HG03064 (cell line): ENCODE results near the gene SLC37A1.

Experiments used
- ATAC-seq: cut with Tn5 transposase; IDR thresholded peaks from one replicate; pipeline ENCODE4 v1.9.1; 2021; ENCODE audit warnings: low read depth; ENCODE audit not compliant: unreplicated experiment

Gene SLC37A1

GRCh38 chr21:42540396-42540795 is 26.7 kb downstream of the SLC37A1 start:
- no peak for ATAC-seq

GRCh38 chr21:42541174-42541573 is 27.5 kb downstream of the SLC37A1 start:
- no peak for ATAC-seq

DNA sequence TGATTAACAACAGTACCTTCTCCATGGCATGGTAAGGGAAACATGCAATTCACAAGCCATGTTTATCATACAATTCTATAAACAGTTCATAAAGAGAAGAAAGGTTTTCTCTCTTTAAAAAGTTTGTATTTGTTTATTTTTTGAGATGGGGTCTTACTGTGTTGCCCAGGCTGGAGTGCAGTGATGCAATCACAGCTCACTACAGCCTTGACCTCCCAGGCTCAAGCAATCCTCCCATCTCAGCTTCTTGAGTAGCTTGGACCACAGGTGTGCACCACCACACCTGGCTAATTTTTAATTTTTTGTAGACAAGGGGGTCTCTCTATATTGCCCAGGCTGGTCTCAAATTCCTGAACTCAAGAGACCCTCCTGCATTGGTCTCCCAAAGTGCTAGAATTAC is 28.0 kb downstream of the SLC37A1 start:
- ATAC-seq: no peak

DNA sequence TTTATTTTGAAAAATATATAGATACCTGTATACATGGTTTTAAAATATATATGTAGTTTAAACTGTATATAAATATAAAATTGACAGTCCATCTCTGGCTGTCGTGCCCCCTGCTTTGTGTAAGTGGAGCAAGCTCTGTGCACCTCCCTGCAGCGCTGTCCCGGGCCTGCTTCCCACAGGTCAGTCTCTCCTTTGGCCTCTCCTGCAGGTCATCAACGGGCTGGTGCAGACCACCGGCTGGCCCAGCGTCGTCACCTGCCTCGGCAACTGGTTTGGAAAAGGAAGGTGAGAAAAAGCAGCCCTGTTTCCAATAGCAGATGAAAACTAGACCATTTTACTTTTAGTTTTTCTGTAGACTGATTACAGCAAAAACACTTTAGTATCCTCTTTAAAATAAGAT is 28.5 kb downstream of the SLC37A1 start:
- no peak for ATAC-seq

GRCh38 chr21:42542596-42542995 is 28.9 kb downstream of the SLC37A1 start:
- ATAC-seq: no peak

GRCh38 chr21:42543106-42543847 is 29.6 kb downstream of the SLC37A1 start:
- ATAC-seq: no peak

DNA sequence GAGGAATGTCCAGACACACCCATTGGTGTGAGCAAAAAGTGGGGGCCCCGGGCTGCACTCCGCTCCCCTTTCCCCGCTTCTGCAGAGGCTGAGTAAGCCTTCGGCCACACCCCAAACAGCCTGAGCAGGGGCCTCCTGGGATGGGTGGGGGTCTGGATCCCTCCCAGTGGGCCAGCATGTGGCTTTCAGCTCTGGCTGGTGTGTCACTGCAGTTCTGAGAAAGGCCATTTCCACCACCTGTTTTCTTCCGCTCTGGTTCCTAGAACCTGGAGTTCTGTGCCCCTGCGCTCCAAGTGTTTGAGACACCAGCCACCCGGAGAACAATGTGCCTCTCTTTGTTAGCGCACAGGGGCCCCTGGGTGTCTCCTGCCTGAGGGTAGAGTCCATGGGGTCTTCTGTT is 30.9 kb downstream of the SLC37A1 start:
- no peak for ATAC-seq

DNA sequence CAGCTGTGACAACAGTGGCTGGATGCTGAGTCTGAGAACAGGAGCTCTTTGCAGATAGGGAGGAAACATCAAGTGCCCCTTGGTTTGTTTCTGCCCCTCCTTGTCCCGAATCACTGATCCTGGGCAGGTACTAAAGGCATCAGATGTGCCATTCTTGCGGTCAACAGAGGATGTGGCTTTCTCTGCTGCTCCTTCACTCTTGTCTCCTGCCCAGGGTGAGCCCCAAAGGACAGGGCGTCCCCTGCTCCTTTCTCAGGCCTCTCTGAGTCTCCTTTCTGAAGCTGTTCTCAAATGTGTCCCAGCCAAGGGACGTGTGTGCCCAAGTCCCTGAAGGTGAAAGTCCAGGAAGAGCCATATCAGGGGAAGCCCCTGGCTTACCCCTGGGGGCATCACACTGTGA is 31.7 kb downstream of the SLC37A1 start:
- ATAC-seq: no peak

DNA sequence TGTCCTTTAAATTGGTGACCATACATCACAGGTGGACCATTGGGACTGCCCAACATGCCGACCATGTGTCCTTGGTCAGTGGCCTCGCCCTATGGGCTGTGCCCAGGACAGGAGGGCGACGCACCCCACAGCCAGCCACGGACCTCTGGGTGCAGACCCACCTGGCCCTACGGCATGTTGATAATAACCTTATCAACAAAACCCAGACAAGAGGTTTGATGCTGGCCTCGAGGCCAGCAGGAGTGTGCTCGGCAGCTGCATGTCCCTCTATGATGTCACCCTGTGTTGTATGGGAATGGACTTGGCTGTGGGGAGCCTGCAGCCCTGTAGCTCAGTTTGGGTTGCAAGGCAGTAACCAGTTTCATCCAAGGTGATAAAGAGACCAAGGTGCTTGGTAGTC is 32.1 kb downstream of the SLC37A1 start:
- ATAC-seq: no peak

- ATAC-seq: no peak
Observed at GRCh38 chr21:42546433-42546832, 32.8 kb downstream of the SLC37A1 start.

DNA sequence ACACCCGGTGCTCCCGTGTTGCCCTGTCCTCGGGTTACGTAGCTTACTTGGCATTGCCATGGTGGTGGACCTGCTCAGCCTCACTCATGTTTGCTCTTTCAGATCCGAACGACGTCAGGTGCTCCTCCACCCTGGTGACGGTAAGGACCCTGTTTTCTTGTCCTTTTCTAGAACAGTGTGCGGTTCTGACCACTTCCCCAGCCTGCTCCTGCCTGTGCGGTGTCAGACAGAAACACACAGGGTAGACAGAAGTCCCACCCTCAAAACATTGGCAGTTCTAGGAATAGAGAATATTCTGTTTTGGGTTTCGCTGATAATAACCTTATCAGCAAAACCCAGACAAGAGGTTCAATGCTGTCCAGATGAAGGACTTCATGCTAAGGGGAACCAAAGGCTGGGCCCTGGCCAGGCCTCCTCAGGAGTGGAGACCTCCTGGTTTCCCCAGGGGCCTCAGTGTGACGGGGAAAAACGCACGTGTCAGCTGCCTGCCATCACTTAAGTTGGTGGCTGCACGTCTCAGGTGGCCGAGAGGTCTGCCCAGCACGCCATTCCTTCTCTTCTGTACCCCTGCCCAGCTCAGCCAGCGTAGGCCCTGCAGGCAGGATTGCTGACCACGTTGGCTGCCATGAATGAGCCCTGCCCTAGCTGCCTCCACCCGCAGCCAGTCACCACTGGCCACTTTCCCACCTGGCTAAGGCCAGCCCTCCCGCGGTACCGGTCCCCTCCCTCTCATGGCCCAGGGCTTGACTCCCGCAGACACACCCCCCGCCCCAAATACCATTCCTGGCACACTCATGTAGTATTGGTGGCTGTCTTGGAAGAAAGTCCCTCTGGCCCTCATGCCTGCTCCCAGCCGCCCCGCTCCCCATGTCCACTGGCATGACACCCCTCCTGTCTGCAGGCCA is 33.6 kb downstream of the SLC37A1 start:
- no peak for ATAC-seq

DNA sequence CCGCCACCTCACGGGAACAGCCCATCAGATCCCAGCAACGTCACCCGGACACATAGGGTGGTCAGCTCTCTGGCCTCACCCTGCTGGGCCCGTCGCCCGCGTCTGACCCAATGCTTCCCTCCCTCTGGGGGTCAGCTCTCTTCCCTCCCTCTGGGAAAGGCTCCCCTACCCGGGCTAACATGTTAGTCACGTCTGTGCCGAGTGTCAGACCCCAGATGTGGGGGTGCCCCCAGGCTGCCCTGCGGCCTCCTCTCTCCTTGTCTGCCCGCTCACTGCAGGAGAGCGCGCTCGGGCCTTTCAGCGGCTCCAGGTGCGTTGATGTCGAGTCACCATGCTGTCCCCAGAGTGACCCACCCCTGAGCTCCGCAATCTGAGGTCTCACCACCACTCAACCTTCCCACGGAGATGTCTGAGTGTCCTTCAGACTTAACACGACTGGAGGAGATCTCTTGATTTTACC is 34.3 kb downstream of the SLC37A1 start:
- no peak for ATAC-seq

- no peak for ATAC-seq
Observed at GRCh38 chr21:42548687-42549406, 35.2 kb downstream of the SLC37A1 start.

DNA sequence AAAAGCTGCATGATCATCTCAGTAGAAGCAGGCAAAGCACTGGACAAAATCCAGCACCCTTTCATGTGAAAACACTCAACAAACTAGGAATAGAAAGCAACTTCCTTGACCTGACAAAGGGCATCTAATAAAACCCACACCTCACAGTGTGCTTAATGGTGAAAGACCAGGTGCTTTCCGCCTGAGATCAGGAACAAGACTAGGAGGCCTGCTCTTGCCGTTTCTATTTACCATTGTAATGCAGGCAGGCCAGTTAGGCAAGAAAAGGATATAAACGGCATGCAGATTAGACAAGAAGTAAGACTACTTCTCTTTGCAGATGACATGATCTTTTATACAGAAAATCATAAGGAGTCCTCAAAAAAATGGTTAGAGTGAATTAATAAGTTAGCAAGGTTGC is 37.2 kb downstream of the SLC37A1 start:
- no peak for ATAC-seq

DNA sequence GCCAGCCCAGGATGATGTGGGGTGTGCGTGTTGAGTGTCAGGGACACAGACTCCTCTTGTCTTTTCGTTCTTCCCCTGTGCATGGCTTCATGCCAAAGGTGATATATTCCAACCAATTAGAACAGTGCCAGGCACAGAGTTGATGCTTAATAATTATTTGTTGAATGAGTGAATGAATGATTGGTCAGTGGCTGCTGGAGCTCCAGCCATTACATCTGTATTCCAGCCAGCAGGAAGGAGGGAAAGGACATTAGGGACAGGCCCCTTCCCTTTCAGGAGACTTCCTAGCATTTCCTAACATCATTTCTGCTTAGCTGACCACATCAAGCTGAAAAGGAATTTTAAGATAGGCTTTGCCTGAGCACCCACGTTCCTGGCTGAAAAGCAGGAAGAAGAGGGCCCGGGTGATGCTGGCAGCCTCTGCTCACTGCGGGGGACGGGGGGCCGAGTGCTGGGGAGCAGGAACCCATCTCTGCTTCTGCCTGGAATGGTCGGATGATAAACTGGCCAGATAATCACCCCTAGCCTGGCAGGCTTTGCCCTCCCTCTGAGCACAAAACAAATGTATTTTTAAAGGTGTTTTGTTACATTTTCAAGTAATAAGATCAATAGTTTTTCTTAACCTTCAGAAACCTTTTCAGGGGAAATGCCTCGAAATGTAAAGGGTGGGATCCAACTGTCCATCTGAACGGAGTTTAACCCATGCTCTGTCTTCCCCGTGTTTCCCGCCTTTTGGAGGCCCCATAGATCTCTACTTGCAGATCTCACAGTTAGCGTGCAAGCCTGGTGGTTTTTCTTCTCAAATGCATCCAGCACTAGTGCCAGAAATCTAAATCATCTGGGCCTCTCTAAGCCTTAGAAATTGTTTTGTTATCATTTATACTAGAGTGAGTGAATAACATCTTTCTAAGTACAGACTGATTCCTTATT is 39.0 kb downstream of the SLC37A1 start:
- ATAC-seq: no peak

- no peak for ATAC-seq
Observed at GRCh38 chr21:42553435-42553834, 39.8 kb downstream of the SLC37A1 start.

- no peak for ATAC-seq
Observed at GRCh38 chr21:42554251-42554961, 40.8 kb downstream of the SLC37A1 start.

DNA sequence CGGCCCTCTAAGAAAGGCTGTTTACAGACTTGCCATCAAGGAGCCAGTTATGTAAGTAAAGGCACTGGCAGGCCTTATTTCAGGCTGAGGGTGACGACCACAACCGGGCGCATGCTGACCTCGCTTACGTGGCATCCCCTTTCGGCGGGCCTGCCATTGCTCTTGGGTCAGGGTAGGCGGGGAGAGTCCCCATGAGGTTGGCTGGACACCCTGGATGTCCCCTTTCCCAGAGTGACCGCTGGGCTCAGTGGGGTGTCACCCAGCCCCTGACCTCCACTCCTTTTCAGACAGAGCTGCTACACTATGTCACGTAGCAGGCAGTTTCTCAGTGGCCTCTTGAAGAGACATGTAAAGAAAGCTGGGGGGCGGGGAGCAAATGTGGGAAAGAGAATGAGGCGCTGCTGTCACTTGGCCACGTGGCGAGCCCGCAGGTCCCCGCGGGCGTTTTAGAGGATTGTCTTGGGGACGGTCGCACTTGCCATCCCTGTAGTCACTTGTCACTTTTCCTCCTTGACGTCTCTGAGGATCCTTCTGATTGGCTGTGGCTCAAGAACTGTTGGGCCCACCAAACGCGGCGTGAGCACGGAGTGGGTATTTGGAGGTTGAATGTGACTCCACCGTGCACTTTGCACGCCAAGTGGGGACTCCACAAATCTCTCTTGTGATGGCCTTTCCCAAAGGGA is 42.2 kb downstream of the SLC37A1 start:
- no peak for ATAC-seq

- ATAC-seq: no peak
Observed at GRCh38 chr21:42556476-42556875, 42.8 kb downstream of the SLC37A1 start.
